ENCODE measurements around the gene NFYB. TPM values are rescaled to one million over a fixed set of nuclear protein-coding genes. Genes with fewer than 3 reads are reported as not detected.
"Not testable (repeated sequence)": the region's sequence is repeated elsewhere in the genome, so short reads cannot be mapped to it uniquely, and the experiment has no call there.

NFYB gene
- polyA plus RNA-seq, 3 donors = 82.2 to 118 (median 97.6) TPM

DNA sequence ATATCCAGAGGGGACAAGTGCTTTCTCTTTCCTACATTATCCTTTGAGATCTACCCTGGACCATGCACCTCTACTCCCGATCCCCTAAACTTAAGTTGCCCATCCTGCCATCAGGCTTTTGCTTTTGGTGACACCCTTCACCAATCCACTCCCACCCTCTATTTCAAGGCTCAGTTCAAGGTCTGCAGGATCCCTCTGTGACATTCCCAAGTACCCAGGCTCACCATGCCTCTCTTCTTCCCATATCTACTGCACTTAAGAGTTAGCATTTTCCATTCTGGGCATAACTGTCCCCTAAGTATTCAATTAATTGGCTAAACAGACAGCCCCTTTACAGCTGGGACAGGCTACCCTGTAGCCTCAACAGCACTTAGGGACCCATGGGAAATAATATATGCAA, 3.1 kb downstream of the NFYB start:
- DNase-seq (ENCODE audit: extremely low read depth in 1 of 11, low read depth in 9 of 11, low spot score in 4 of 11) = no peak

DNA sequence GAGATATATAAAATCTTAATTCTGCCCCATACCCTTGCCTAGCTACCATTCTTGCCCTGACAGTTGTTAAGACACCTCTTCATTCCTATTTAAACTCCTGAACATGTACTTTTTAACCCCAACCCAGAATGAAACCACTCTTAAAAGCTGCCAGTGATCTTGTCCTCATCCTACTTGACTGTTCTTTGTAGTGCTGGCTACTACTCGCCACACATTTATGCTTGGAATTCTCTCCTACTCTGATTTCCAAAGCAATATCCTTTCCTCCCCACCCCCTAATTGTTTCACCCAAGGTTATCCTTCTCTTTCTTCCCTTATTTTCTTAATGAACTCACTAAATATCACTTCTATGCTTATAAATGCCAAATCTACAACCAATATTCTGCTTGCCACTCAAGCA, 4.1 kb downstream of the NFYB start:
- DNase-seq (ENCODE audit: extremely low read depth in 1 of 11, low read depth in 9 of 11, low spot score in 4 of 11) = no peak

DNA sequence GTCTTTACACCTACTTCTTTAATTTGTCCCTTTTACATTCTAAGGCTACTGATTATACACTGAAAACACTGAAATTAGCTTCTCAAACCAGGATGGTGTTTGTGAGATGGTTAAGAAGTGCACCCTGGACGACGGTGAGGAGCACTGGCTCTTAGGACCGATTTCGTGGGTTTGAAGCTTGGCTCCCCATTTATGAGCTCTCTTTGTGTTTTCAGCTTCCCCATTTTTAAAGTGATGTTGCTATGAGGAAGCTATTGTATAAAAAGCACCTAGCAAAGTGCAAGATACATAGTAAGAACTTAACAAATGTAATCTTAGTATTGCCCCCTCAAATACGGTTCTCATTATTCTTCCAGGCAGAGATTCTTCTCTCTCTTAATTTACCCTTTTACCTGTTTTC, 4.7 kb downstream of the NFYB start:
- DNase-seq (ENCODE audit: extremely low read depth in 1 of 11, low read depth in 9 of 11, low spot score in 4 of 11) = no peak

DNA sequence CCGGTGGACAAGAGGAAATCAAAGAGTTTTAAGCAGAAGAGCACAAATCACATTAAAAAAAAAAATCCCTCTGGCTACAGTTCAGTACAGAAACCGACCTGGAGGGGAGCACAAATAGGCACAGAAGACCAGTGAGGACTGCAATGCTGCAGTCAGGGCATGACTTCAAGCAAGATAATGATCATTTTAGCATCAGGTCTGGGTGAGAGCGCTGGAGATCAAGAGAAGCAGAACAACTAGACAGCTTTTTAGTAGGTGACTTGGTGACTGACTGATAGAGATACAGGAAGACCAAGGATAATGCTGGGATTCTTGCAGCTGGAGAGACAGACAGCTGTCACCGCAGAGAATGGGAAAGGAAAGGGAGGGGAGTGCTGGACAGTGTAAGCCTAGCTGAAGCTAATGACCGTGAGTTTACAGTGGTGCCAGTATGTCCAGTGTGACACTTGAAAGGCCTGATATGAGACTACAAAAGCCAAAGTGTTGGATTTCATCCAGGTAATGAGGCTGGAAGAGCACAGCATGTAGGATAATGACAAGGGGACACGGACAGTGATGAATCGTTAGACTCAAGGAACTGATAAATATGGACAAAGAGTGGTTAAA, 5.6 kb downstream of the NFYB start:
- no peak for DNase-seq (ENCODE audit: extremely low read depth in 1 of 11, low read depth in 9 of 11, low spot score in 4 of 11)

DNA sequence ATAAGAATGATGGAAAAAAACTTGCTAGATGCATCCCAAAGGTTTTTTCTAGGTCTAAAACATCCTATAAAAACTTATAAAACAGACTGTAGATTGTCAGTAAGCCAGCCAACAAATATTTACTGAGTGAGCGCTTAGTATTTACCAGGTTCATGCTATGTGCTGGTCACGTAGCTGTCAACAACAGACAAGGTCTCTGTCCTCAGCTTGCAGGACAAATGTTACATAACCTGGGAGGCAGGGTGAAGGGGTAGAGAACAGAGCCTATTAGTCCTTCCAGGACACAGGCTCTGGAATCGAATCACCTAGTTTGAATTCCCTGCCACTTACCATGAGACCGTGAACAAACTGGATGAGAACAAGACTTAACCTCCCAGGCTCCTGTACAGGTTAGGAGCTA, 6.4 kb downstream of the NFYB start:
- DNase-seq (ENCODE audit: extremely low read depth in 1 of 11, low read depth in 9 of 11, low spot score in 4 of 11) = no peak

DNA sequence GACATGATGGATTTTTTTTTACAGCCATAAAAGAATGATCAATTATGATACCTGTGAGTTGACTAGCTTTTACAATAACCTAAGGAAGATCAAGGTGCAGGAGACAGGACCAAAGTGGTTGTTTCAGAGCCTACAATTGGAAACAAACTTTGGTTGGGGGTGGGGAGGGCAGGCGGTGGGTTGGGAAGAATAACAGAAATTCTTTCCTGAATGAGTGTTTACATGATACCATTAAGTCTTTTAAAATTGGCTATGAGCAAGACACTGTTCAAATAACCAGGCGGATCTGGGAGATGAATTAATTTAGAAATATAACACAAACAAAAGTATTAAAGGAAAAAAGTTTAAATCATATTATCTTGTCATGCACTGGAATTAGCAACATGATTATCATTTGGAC, 7.2 kb downstream of the NFYB start:
- DNase-seq (ENCODE audit: extremely low read depth in 1 of 11, low read depth in 9 of 11, low spot score in 4 of 11) = no peak

DNA sequence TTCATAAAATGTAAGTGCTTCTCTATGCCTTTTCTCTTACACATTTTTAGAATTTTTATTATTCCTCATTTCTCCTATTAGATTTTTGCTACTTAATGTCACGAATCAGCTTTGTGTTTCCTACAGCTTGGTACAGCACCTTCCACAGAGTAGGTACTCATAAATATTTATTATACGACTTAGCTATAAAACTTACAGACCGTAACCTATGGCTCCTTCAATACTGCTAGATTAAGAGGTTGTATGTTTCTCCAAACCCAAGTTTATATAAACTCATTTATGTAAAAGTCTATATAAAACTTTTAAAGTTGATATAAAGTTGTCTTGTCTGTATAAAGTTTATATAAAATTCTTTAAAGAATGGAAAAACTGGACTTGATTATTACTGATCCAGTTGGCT, 11.5 kb downstream of the NFYB start:
- no peak for DNase-seq (ENCODE audit: extremely low read depth in 1 of 11, low read depth in 9 of 11, low spot score in 4 of 11)

DNA sequence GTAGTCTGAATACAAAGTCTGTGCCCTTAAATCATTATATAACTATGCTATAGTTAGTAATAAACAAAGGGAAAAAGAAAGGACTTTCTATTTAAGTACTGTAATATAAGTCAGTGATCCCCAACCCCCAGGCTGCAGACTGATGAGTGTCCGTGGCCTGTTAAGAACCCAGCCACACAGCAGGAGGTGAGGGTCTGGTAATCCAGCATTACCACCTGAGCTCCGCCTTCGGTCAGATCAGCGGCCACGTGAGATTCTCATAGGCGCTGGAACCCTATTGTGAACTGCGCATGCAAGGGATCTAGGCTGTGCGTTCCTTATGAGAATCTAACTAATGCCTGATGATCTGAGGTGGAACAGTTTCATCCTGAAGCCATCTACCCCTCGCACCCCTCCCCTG, 15.7 kb downstream of the NFYB start:
- DNase-seq (ENCODE audit: extremely low read depth in 1 of 11, low read depth in 9 of 11, low spot score in 4 of 11) = no peak

DNA sequence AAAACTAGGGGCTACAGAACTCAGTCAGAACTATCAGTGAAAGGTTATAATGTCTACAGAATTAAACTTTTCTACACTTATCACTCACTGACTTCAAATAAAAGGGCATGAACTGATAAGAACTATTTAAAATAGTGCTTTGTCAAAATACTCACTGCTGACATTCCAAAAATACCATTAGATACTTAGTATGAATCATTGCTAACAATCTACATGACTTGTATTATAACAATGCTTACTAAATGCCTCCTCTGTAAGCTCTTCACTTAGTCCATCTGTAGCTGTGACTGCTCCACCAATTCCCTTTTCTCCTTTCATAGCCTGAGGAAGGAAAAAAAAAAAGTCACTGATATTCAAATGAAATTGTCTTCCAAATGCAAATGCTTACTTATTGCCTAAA, 17.0 kb downstream of the NFYB start:
- DNase-seq (ENCODE audit: extremely low read depth in 1 of 11, low read depth in 9 of 11, low spot score in 4 of 11) = no peak

DNA sequence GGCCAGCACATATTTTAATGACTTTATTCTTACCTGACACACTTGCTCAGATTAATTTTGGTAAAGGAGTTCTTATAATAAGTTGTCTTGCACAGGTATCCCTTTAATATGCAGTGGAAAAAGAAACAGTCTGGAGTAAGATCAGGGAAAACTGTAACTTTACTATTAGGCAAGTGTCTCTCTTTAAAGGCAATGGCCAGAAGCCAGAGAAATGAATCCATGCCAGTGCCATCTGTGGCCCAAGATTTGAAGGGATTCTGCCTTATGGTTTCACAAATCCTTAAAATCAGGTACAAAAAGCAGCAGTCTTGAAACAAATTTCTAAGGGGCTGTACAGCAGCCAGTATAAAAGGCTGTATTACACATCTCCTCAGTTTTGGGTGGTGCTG, 22.4 kb downstream of the NFYB start:
- no peak for DNase-seq (ENCODE audit: extremely low read depth in 1 of 11, low read depth in 9 of 11, low spot score in 4 of 11)

DNA sequence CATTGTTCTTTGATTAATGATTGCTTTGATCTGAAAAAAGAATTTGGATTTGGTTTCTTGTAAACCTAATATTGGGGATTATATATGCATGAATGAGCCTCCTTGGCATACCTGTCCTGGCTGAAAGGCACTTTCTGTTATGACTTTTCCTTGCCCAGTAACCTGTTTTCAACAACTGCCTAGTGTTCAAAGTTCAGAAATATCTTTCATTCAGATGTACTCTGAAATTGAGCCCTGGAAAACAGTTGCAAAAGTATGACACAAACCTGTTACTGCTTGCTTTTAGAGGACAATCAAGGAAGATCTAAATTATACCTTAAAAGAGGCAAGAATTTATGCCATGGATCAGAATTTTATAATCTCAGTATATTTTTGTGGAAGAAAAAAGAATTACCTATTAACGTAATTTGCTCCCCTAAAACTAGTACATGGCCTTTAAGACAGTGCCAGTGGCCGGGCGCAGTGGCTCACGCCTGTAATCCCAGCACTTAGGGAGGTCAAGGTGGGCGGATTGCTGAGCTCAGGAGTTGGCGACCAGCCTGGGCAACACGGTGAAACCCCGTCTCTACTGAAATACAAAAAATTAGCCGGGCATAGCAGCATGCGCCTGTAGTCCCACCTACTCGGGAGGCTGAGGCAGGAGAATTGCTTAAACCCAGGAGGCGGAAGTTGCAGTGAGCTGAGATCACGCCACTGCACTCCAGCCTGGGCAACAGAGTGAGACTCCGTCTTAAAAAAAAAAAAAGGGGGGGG, 23.0 kb downstream of the NFYB start:
- DNase-seq (ENCODE audit: extremely low read depth in 1 of 11, low read depth in 9 of 11, low spot score in 4 of 11) = not testable (repeated sequence)

DNA sequence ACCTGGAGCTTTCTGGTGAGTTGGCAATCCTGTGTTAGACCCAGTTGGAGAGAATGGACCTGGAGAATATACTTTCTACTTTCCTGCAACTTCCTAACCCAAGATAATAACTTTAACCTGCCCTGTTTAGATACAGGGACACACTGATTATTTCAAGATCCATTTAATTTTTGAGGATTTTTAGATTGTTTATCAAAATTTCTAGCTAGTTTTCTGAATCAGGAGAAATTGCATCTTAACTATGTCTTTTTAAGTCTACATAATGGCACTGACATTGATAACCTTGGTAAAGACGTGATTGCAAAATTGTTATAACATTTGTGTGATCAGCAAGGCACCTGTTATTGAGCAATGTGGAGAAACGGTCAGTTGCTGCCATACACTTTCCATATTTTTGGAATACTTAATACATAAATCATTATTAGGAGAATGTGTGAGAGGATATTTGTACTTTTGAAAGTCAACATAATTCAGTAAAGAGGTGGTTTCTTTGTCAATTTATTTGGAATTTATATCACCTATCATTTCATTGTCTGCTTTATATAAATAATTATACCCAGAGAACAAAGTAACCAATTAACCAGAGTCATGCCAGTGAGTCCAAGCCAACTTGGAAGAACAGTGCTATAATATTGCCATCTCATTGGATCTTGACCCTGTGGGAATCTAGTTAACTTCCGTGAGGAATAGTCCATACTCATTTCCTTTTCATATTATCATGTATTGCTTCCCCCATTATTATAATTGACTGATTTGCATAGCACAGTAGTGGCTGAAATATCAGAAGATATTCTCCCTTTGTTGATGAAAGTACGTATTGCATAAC, 28.4 kb downstream of the NFYB start:
- no peak for DNase-seq (ENCODE audit: extremely low read depth in 1 of 11, low read depth in 9 of 11, low spot score in 4 of 11)

DNA sequence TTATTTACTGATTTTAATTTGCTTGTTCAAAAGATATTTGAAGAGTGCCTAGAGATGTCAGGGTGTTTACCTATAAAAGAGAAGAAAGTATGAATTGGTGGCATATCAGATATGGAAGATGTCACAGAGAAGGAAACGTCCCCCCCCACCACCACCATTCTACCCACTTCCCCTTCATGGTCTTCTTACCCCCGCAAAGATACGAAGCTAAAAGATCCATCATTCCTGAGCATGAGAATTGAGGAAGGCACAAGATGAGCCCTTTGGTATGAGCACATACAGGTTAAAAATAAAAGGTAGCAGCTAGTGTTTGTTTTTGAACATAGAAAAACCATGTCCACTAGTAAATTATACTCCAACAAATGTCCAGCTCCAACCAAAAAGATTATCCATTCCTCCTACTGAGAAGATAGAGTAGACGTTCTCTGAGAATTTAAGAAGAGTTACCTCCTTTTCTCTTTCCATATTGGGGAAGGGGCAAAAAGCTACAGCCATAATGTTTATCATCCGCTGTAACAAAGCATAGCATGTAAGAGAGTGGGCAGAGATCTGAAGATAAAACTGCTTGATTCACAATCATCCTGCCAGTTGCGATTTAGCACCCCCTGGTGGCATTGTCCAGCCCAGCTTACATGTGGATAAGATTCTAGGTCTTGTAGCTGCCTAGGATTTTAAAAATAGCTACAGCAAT, 29.1 kb downstream of the NFYB start:
- peak; percentile 65 to 86 (median 75) for DNase-seq (ENCODE audit: extremely low read depth in 1 of 11, low read depth in 9 of 11, low spot score in 4 of 11)

DNA sequence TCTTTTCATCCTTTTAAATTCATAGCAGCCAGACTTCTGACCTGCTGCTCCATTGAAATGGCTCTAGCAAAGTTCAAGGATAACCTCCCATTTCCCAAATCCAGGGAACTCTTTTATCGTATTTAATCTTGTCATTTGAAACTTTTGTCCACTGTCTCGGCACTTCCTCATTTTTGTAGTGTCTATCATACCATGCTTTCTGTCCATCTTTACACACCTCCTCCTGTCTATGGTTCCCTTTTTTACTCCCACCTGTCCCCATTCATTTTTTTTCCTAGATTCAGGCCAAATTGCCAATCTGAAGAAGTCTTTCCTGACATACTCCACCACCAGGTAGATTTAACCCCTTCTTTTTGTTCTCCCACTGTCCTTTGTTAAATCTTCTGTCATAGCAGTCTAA, 31.0 kb downstream of the NFYB start:
- no peak for DNase-seq (ENCODE audit: extremely low read depth in 1 of 11, low read depth in 9 of 11, low spot score in 4 of 11)

DNA sequence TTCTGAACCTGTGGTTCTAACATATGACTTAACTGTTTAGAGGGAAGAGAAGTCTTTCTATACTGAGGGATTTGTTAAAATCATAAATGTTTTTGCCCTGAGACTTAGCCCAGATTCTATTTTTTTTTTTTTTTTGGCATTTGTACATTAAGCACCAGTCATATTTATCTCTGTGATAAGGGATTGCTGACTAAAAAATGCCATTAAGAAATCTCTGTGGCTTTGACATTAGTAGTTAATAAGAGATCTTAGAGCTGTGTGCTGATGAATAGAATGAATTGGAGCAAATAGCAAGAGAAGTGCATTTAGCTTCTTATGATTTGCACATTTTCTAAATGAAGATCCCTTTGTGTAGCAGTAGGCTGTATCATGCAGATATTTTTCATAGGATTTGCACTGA, 32.5 kb downstream of the NFYB start:
- no peak for DNase-seq (ENCODE audit: extremely low read depth in 1 of 11, low read depth in 9 of 11, low spot score in 4 of 11)

DNA sequence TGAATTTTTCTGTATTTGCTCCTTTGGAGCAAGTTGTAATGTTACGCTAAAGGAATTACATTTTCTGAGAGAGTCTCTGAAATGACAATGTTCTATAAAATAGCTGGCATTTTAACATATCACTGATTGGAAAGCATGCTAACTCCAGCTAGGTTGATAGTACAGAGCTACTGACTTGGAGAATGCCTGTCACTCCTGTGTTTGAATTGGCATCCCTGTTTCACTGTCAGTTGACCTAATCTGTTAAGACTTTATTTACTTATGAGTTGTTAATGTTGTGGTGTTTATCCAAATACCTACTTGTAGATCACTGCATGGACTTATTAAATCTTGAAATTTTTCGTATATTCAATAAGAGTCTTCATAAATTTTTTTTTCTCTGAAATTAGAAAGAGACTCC, 40.1 kb downstream of the NFYB start:
- DNase-seq (ENCODE audit: extremely low read depth in 1 of 11, low read depth in 9 of 11, low spot score in 4 of 11) = no peak

DNA sequence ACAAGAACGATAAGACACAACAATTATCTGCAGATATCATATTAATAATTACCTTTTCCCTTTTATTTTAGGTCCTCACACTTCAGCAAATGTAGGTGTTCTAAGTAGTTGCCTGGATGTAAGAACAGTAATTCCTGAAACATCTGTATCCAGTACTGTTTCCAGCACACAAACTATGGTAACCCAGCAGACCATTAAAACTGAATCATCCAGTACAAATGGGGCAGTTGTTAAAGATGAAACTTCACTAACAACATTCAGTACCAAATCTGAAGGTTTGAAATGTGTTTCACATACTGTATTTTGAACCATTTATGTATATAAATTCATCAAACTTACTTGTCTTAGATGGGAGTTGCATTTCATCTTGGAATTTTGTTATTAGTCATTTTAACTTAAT, 42.7 kb downstream of the NFYB start:
- DNase-seq (ENCODE audit: extremely low read depth in 1 of 11, low read depth in 9 of 11, low spot score in 4 of 11) = no peak

DNA sequence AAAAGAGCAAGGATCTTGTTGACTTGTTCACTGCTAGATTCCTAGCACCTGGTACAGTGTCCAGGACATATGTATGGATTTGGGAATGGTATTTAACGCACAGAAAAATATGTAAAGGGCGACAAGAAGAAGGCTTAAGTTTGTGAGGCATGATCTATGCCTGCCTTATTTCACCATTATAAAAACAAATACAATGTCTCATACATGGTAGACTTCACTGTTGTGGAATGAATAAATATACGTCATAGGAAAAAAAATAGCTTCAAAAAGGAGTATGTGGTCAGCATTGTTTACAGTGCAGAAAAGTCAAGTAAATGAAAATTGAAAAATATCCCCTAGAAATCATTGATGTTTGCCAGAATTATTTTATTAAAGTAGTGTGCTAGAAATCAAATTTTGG, 43.7 kb downstream of the NFYB start:
- no peak for DNase-seq (ENCODE audit: extremely low read depth in 1 of 11, low read depth in 9 of 11, low spot score in 4 of 11)

DNA sequence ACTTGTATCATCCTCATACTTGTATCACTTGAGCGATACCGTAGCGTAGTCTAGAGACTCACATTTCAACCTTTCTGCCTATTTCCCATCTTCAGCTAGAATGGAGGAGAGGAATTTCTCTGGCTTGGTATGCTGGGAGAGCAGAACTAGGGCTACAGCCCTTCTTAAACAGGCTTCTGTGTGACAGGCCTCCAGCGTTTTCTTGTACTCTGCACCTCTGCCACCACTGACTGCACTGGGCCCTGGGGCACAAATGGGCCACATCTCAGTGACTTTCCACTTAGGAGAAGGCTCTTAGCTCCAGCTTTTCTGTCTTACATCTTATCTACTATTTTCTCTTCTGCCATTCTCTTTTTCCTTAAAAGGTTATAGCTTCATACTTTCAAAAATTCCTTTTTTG, 46.9 kb downstream of the NFYB start:
- DNase-seq (ENCODE audit: extremely low read depth in 1 of 11, low read depth in 9 of 11, low spot score in 4 of 11) = no peak

DNA sequence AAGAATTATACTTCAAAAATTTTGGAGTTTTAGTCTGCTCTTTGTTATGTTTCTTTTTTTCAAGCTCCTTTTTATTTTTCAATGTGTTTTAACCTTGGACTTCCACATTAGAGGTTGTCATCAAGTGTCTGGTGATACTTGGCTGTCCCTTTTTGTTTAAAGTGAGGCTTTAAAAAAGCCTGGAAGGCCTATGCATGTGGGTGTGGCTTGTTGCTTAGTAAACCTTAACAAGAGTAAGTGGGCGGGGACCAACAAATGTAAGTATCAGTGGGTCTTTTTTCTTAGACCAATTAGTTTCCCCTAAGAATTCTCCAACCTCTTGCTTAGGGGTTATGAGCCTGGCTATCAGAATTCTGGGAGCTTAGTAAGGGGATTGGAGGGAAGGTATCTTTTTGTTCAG, 47.3 kb downstream of the NFYB start:
- no peak for DNase-seq (ENCODE audit: extremely low read depth in 1 of 11, low read depth in 9 of 11, low spot score in 4 of 11)
